NOMO-1 treated with dmso at 0.1 percent for 144 hours (cell line): ENCODE measurements around the gene WFIKKN1.

ENCODE experiments used
- DNase-seq: peaks from one replicate; lab custom pipeline; 2025; ENCODE audit not compliant: unreplicated experiment; lab: John Stamatoyannopoulos, UW

Gene WFIKKN1

DNA sequence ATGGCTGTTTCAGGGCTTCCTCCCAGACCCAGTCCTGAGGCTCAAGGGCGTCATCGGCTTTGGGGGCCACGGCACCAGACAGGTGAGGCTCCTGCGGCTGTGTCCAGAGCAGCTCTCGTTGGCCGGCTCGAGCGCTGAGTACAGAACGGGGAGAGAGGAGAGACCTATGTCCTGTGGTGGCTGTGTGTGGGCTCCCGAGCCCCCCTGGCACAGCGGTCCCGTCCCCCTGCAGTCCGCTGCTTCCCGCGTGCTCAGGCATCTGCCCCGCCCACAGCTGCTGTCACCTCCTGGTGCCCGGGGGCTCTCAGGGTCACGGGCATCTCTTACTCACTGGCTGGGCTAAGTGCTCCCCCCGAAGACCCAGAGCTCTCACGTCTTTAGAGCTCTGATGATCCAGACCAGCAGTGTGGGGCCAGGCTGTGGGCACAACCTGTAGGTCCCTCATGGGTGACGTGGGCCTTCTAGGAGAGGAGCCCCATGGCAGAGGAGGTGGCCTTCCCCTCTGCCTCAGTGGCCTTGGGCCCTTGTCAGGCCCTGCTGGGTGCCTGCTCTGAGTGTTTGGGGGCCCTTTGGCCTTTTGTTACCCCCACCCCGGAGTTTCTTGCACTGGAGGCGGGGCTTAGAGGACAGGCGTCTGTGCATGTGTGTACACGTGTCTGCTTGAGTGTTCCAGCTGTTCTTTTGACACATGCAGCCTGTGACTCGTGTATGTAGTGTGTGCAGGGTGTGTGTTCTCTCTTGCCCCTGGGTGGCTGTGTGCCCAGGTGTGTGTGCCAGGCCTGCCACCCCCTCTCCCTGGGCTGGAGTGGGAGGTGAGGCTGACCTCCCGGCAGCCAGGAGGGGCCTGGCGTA lies 21.9 kb downstream of the WFIKKN1 start:
- no peak for DNase-seq

DNA sequence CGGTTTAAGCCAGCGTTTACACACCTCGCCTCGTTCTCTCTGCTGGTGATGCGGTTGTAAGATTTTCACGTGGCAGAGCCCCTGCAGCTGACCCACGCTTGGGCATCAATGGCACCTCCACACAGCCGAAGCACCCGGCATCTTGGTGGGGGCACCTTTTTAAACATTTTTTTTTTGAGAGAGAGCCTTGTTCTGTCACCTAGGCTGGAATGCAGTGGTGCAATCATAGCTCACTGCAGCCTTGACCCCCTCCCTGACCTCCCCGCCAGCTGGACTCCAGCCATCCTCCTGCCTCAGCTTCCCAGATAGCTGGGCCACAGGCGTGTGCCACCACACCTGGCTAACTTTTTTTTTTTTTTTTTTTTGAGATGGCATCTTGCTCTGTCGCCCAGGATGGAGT lies 23.2 kb downstream of the WFIKKN1 start:
- no peak for DNase-seq

DNA sequence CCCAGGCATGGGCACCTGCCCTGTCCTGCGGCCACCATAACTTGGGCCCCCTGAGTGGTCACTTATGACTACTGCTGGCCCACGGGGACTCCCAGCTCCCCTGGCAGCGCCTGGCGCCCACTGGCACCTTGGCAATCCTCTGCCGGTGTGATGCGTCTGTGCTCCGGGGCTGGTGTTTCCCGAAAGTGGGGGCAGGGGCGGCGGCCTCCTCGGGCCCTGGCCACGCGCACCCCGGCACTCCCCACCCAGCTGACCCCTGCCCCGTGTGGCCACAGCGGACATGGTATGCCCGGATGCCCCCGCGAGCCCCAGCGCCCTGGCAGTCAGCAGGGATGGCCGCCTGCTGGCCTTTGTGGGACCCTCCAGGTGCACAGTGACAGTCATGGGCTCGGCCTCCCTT lies 26.7 kb downstream of the WFIKKN1 start:
- no peak for DNase-seq

DNA sequence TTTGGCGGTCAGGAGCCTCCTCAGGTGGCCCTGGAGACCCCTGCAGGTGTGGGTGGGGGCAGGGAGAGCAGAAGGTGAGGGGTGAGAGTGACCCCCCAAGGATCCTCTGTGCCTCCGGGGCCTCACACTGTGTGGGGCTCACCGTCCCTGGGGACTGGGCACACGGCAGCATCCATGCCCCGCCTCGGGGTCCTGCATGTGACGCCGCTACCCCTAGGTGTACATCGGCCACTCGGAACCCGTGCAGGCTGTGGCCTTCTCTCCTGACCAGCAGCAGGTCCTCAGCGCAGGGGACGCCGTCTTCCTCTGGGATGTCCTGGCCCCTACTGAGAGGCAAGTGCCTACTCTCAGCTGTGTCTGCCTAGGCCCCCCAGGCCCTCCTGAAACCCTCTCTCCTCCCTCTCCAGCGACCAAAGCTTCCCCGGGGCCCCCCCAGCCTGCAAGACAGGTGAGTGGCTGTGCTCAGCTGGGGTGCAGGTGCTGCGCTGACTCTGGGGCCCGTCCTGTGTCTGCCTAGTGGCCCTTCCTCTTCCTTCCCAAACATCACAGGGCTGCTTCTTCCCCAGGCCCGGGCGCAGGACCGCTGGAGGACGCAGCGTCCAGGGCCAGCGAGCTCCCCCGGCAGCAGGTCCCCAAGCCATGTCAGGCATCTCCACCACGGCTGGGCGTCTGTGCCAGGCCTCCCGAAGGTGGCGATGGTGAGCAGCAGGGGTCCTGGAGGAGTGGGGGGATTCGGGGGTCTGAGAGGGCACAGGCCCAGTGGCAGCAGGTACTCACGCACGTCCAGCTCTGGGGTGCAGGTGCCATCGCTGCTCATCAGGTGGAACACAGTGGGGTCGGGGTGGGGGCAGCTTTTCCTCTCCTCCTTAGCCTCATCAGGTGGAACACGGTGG lies 28.1 kb downstream of the WFIKKN1 start:
- no peak for DNase-seq

DNA sequence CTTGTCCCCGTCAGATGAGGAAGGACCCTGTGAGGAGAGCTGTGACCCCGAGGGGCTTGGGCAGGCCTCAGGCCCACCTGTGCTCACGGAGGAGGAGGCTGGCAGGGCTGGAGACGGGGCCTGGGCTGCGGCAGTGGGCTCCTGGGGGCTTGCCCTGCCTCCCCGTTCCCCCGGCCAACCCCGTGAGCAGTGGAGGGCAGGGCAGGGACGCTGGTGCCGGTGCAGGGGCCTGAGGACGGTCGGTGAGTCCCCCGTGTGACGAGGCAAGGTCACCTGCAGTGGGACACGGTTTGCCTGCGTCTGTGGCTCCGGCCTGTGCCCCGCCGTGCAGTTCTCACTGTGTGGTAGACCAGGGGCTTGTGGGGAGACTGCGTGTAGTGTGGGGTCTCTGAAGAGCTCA lies 28.8 kb downstream of the WFIKKN1 start:
- no peak for DNase-seq

DNA sequence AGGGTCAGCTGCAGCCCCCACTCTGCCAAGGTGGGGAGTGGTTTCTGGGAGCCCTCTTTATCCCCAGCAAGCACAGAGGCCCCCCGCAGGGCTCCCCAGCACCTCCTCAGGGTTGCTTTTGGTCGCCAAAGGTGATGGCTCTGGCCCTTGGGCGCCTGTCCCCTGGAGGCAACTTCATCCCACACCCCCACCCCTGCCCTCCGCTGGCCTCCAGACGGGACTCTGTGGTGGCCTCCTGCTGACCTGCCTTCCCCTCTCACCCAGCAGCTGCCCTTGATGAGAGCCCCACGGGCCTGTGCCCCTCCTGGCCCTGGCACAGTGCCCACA lies 29.3 kb downstream of the WFIKKN1 start:
- no peak for DNase-seq

DNA sequence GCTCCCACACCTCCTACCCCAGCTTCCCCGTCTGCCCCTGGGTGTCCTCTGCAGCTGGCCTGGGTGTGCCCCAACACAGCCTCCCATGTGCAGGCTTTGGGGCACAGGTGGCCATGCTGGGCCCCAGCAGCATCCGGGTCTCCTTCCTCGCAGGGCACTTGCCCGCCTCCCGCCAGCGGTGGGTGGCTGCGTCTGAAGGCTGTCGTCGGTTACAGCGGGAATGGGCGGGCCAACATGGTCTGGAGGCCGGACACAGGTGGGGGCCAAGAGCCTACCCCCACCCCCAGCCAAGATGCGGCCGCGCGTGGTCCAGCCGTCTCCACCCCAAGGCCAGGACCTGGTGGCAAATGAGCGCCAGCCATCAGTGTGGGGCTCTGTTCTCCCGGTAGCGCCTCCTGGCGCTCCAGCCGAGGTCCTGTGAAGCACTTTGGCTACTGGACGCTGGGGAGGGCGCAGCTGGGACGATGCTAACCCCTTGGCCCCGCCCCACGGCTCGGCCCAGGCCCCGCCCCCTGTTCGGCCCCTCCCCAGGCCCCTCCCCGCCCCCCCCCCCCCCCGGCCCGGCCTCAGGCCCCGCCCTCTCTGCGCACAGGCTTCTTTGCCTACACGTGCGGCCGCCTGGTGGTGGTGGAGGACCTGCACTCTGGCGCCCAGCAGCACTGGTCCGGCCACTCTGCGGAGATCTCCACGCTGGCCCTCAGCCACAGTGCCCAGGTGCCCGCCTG lies 29.8 kb downstream of the WFIKKN1 start:
- DNase-seq = peak; percentile 88

DNA sequence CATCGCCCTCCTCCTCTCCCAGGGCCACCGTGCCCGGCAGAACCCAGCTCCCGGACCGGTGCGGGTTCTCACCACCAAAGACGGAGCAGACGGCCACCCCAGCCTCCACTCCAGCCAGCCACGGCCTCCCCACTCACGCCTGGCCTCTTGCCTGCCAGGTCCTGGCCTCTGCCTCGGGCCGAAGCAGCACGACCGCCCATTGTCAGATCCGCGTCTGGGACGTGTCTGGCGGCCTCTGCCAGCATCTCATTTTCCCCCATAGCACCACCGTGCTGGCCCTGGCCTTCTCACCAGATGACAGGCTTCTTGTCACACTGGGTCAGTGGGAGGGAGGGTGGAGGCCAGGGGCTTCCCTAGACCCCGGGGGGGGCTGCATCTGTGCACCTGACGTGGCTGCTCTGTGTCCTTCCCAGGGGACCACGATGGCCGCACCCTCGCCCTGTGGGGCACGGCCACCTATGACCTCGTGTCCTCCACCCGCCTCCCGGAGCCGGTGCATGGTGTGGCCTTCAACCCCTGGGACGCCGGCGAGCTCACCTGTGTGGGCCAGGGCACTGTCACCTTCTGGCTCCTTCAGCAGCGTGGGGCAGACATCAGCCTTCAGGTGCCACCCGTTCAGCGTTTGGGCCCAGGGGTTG lies 30.5 kb downstream of the WFIKKN1 start:
- no peak for DNase-seq

DNA sequence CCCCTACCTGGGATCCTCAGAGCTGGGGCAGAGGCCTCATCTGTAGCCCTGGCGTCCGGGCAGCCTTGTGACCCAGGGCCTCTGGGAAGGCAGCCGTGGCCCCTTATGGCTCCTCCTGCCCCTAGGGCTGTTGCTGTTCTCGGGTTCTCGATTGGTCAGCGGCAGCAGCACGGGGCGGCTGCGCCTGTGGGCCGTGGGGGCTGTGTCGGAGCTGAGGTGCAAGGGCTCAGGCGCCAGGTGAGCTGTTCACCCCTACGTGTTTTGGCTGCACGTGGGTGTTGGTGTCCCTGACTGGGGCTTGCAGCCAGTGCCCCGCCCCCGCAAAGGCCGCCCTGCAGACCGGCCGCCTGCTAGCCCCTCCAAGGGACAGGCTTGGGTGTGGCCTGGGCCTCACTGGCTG lies 31.3 kb downstream of the WFIKKN1 start:
- DNase-seq = no peak

DNA sequence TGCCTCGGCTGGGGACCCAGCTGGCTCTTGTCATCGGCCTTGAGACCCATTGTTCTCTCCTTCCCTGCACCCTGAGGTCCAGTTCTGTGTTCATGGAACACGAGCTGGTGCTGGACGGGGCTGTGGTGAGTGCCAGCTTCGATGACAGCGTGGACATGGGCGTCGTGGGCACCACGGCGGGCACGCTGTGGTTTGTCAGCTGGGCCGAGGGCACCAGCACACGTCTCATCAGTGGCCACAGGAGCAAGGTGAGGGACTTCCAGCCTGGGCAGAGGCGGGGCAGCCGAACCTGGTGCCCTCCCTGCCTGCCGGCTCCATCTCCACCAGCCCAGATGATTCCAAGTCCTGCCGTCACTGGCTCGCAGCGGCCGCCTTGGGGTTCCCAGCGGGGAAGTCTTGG lies 31.8 kb downstream of the WFIKKN1 start:
- no peak for DNase-seq

DNA sequence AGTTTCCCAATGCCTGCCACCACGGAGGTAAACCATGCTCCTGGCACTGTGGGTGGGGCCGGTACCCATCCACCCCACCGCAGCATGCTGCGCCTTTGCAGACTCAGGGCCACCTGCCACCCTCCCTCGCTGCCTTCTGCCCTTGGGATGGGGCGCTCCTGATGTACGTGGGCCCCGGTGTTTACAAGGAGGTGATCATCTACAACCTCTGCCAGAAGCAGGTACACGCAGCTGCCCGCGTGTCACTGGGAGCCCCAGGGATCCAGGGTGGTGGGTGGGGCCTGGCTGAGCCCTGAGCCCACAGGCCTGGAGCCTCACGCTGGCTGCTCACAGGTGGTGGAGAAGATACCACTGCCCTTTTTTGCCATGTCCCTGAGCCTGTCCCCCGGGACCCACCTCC lies 35.8 kb downstream of the WFIKKN1 start:
- no peak for DNase-seq

DNA sequence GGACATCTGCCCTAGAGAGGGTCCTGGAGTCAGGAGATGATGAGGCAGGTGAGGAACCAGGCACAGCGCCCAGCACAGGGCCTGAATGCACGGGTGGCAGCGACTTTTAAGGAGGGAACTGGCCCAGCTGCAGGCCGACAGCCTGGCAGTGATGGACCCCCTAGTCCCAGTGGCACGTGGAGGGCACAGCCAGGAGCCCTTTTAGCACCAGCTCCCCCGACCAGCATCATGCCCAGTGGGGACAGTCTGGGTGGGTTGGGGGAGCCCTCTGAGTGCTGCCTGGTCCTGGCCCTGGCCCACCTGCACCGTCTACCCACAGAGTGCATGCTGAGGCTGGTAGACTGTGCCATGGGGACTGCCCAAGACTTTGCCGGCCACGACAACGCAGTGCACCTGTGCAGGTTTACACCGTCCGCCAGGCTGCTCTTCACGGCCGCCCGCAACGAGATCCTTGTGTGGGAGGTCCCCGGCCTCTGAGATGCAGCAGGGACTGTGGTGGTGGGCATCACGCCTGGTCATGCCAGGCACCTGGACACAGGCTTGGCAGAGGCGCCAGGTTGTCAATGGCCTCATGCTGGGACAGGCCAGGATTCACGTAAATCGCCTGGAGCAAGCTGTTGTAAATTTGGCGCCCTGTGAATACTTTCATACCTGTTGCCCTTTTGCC lies 36.5 kb downstream of the WFIKKN1 start:
- DNase-seq = no peak

DNA sequence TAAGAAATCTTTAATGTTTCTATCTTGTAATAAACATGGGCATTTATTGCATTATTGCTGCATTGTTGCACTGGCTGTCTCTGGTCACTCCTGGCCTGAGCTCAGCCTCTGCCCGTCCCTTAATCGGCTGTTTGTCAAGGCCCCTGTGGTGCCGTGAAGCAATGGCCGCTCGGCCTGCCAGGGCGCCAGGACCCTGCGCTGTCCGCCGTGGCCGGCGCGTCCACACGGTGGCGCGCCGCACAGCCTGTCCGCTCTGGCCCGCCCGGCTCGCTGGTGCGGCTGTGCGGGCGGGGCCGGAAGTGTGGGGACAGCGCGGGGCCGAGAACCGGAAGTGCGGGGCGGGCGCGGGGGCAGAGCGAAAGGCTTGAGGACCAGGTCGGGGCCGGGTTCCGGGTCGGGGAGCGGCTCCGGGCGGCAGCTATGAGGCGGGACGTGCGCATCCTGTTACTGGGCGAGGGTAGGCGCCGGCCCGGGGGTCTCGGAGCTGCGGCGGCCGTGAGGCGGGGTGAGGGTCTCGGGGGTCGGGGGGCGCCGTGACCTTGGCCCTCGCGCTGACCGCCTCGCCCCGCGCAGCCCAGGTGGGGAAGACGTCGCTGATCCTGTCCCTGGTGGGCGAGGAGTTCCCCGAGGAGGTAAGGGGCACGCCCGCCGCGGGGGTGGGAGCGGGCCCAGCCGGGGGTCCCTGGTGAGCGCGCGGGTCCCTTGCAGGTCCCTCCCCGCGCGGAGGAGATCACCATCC lies 37.2 kb downstream of the WFIKKN1 start, which contains the start of gene RHOT2:
Gene RHOT2, plus strand, starts transcription at position 353 of the 739 bp plus-strand sequence. Its CDS starts 68 bp downstream, at position 421.
- peak; percentile 88 for DNase-seq

DNA sequence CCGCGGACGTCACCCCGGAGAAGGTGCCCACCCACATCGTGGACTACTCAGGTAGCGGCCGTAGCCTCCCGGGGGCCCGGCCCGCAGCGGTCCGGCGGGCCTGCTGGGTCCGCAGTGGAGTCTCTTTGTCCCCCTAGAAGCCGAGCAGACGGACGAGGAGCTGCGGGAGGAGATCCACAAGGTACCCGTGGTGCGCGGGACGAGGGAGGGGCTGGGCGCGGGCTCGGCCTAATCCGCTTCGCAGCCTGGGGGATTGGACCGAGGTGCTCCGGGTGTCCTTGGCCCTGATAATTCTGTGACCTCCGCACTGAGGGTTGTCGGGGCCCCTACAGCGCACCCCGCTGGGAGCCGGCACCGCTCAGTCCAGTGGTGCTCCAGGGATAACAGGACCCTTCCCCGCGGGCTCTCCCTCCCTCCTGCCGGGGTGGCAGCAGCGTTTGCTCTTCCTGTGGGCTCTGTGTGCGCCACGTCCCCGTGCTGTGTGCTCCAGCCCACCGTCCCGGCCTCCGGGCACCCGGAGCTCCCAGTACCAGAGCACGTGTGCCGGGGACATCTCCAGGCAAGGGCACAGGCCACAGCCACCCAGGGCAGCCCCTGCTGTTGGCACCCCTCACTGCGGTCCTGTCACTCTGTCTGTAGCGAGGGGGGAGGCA lies 37.9 kb downstream of the WFIKKN1 start:
- DNase-seq = no peak

DNA sequence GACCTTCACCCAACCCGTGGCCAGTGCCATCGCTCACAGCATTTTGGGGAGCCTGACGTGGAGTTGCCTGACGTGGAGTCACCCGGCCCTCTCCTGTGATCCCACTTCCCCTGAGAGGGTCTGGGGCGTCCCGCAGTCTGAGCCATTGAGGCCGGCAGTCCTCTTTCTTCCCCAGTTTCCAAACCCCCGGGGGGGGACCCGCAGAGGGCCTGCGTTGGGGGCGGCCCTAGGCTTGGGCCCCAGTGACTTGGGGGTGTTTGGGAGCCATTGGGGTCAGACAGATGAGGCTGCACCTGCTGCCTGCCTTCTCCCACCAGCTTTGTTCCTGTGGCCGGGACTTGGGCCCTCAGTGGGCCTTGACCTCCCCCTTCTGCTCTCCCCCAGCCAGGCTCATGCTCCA lies 38.9 kb downstream of the WFIKKN1 start:
- DNase-seq = no peak

DNA sequence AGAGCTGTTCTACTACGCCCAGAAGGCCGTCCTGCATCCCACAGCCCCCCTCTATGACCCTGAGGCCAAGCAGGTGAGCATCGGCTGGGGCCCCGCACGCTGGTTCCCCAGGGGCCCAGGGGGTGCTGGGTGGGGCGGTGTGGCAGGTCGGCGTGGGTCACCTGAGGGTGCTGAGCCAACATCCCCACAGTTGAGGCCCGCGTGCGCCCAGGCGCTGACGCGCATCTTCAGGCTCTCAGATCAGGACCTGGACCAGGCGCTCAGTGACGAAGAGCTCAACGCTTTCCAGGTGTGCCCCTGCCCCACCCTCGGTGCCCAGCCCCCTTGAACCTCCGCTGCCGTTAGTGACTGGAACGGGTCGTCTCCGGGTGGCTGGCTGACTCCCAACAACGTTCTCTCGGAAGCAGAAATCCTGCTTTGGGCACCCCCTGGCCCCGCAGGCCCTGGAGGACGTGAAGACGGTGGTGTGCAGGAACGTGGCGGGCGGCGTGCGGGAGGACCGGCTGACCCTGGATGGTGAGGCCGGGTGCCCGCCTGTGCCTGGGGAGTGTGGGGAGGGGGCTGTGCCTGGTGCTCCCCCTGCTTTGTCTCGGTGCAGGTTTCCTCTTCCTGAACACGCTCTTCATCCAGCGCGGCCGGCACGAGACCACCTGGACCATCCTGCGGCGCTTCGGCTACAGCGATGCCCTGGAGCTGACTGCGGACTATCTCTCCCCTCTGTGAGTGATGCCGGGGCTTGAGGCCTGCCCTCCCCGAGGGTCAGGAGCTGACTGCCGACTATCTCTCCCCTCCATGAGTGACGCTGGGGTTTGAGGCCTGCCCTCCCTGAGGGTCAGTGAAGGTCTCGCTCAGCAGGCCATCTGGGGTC lies 39.9 kb downstream of the WFIKKN1 start:
- DNase-seq = no peak

DNA sequence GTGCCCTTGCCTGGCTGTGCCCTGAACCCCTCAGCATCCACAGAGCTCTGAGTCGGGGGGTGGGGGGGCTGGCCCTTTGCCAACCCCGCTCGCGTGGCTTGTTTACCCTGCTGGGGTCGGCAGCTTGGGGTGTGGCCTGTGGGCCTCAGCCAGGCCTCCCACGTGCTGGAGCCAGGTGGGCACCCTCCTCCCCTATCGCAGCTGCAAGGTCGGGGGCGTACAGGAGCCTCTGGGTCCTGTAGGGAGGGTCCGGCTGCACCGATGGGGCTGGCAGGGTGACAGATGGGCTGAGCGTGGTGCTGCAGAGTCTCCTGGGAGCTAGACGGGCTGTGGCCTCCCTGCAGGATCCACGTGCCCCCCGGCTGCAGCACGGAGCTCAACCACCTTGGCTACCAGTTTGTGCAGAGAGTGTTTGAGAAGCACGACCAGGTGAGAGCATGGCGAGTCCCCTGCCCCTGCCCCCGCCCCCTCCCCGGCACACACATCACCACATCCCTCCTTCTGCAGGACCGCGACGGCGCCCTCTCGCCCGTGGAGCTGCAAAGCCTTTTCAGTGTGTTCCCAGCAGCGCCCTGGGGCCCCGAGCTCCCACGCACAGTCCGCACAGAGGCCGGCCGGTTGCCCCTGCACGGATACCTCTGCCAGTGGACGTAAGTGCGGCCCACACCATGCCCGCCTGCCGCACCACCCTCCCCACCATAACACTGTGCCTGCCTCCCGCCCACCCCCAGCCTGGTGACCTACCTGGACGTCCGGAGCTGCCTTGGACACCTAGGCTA lies 40.8 kb downstream of the WFIKKN1 start:
- no peak for DNase-seq

DNA sequence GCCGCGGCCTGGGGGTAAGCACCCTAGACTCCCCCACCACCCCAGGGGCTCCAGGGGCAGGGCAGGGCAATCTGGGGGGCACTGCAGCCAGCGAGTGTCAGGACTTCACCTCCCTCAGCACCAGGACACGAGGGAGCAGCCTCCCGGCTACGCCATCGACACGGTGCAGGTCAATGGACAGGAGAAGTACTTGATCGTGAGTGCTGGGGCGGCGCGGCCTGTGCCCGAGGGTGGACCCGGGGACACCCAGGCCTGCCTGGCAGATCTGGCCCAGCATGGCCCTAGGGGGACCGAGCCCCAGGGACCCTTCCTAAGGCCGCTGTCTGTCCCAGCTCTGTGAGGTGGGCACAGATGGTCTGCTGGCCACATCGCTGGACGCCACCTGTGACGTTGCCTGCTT lies 41.6 kb downstream of the WFIKKN1 start:
- DNase-seq = no peak
